Measurements from ENCODE around the gene TIMELESS. TPM values are rescaled to one million over a fixed set of nuclear protein-coding genes. Genes with fewer than 3 reads are reported as not detected.
"Not testable (repeated sequence)": the region's sequence is repeated elsewhere in the genome, so short reads cannot be mapped to it uniquely, and the experiment has no call there.

TIMELESS gene
- total RNA-seq, 1 donor from 2014 or later: 3.2 TPM

- DNase-seq (ENCODE audit: missing footprints) (no peak), ATAC-seq (no peak)
- intact Hi-C loops (cut with DNase I): loop anchor here (5.0 kb wide), 1 partner anchor 342 kb away; the partner anchor contains the start of gene ESYT1
Measured at GRCh38 chr12:56469007-56469930, 20.0 kb upstream of the TIMELESS start.

- intact Hi-C loops (cut with DNase I): loop anchor here (1.0 to 5.0 kb wide), 2 partner anchors 275 to 341 kb away; partner anchors contain the start of gene ESYT1
- ATAC-seq (peak; percentile 97), DNase-seq (ENCODE audit: missing footprints) (peak; percentile 98)
Measured at GRCh38 chr12:56468216-56469006, 19.2 kb upstream of the TIMELESS start, which contains the start of gene SPRYD4. Gene SPRYD4, plus strand, starts transcription at chr12:56468578. Its CDS starts 14 bp downstream, at chr12:56468592.

GRCh38 chr12:56462565-56462964, 13.3 kb upstream of the TIMELESS start:
- ATAC-seq (no peak), DNase-seq (ENCODE audit: missing footprints) (no peak)
- intact Hi-C loops (cut with DNase I): no loop called here

GRCh38 chr12:56461235-56462159, 12.3 kb upstream of the TIMELESS start:
- intact Hi-C loops (cut with DNase I): no loop called here
- no peak for ATAC-seq
- no peak for DNase-seq (ENCODE audit: missing footprints)

GRCh38 chr12:56457817-56458216, 8.6 kb upstream of the TIMELESS start:
- intact Hi-C loops (cut with DNase I): no loop called here
- no peak for DNase-seq (ENCODE audit: missing footprints)
- no peak for ATAC-seq

GRCh38 chr12:56454557-56454956, 5.3 kb upstream of the TIMELESS start, which contains the start of gene MIP:
Gene MIP, minus strand, starts transcription at chr12:56454657. Its CDS starts 44 bp downstream, at chr12:56454613.
- ATAC-seq (no peak), DNase-seq (ENCODE audit: missing footprints) (no peak)
- intact Hi-C loops (cut with DNase I): no loop called here

GRCh38 chr12:56451147-56451546, 1.9 kb upstream of the TIMELESS start:
- ATAC-seq (no peak), DNase-seq (ENCODE audit: missing footprints) (no peak)
- intact Hi-C loops (cut with DNase I): no loop called here

GRCh38 chr12:56450241-56450640, 1.0 kb upstream of the TIMELESS start:
- DNase-seq (ENCODE audit: missing footprints) (no peak), ATAC-seq (no peak)
- intact Hi-C loops (cut with DNase I): no loop called here

- no peak for DNase-seq (ENCODE audit: missing footprints)
- ATAC-seq: no peak
- intact Hi-C loops (cut with DNase I): loop anchor here (5.0 kb wide), 1 partner anchor 87 kb away; the partner anchor contains the start of genes APOF and STAT2
Measured at GRCh38 chr12:56449622-56449984, 377 bp upstream of the TIMELESS start.

GRCh38 chr12:56443208-56443607, 6.0 kb downstream of the TIMELESS start:
- intact Hi-C loops (cut with DNase I); ATAC-seq; DNase-seq (ENCODE audit: missing footprints): not testable (repeated sequence)

GRCh38 chr12:56437430-56438176, 11.6 kb downstream of the TIMELESS start:
- ATAC-seq (no peak), DNase-seq (ENCODE audit: missing footprints) (no peak)
- intact Hi-C loops (cut with DNase I): no loop called here

GRCh38 chr12:56434828-56435227, 14.4 kb downstream of the TIMELESS start:
- intact Hi-C loops (cut with DNase I): no loop called here
- no peak for ATAC-seq
- DNase-seq (ENCODE audit: missing footprints): no peak

GRCh38 chr12:56431850-56432249, 17.4 kb downstream of the TIMELESS start:
- intact Hi-C loops (cut with DNase I): no loop called here
- no peak for ATAC-seq
- DNase-seq (ENCODE audit: missing footprints): no peak

- ATAC-seq (no peak), DNase-seq (ENCODE audit: missing footprints) (no peak)
- intact Hi-C loops (cut with DNase I): no loop called here
Measured at GRCh38 chr12:56431288-56431687, 17.9 kb downstream of the TIMELESS start.

- no peak for ATAC-seq
- no peak for DNase-seq (ENCODE audit: missing footprints)
- intact Hi-C loops (cut with DNase I): no loop called here
Measured at GRCh38 chr12:56425940-56426438, 23.2 kb downstream of the TIMELESS start.

- no peak for ATAC-seq
- DNase-seq (ENCODE audit: missing footprints): no peak
- intact Hi-C loops (cut with DNase I): no loop called here
Measured at GRCh38 chr12:56425193-56425592, 24.0 kb downstream of the TIMELESS start.

- intact Hi-C loops (cut with DNase I): no loop called here
- DNase-seq (ENCODE audit: missing footprints): no peak
- ATAC-seq: no peak
Measured at GRCh38 chr12:56420411-56420810, 28.8 kb downstream of the TIMELESS start.

GRCh38 chr12:56417739-56418138, 31.5 kb downstream of the TIMELESS start:
- intact Hi-C loops (cut with DNase I): no loop called here
- DNase-seq (ENCODE audit: missing footprints) (no peak), ATAC-seq (no peak)

All from Right ventricle myocardium inferior (tissue), 1 donor.